Astrocyte (in vitro differentiated cells and primary cell): ENCODE results near the gene PJA2.

Experiments
- CTCF ChIP-seq: IDR thresholded peaks from 2 replicates; pipeline ENCODE4 v1.5.1; 2011; ENCODE audit warnings: low read depth, mild to moderate bottlenecking, inconsistent platforms, low read length, moderate library complexity; ENCODE audit not compliant: insufficient read depth
- EZH2 ChIP-seq: IDR thresholded peaks from 2 replicates; pipeline ENCODE4 v1.6.1; 2012; ENCODE audit warnings: mild to moderate bottlenecking, low read length, inconsistent platforms; ENCODE audit not compliant: insufficient read depth

GRCh38 chr5:109416882-109417281 is 7.1 kb upstream of the PJA2 start:
- TF ChIP-seq CTCF (no peak), EZH2 (no peak)
